GM23338 (cell line): ENCODE results near the gene CRACR2B. TPM values are rescaled to one million over a fixed set of nuclear protein-coding genes. Genes with fewer than 3 reads are reported as not detected.
A peak's percentile ranks its signal among the peaks of the same experiment; 100 is the strongest.

ENCODE experiments used
- ATAC-seq: fragments of 200-7000 bp; cut with Tn5 transposase; 3 replicates; pipeline ENCODE4 v1.9.1; 2020
- DNase-seq: peaks from one replicate; pipeline ENCODE4 v3.0.0-alpha.2; 2015; ENCODE audit warnings: low spot score
- H2AFZ ChIP-seq: fragments of 200-600 bp; sonication (generic); 2 replicates; pipeline ENCODE4 v1.8.0; 2016; ENCODE audit warnings: antibody characterized with exemption, mild to moderate bottlenecking, moderate library complexity
- H3F3A ChIP-seq: fragments of 200-600 bp; sonication (generic); replicated peaks from 2 replicates; pipeline ENCODE4 v1.8.0; 2017; ENCODE audit warnings: antibody characterized with exemption, mixed run types, low read depth
- H3K27ac ChIP-seq: fragments of 200-600 bp; sonication (generic); 2 replicates; pipeline ENCODE4 v1.6.1; 2016; ENCODE audit warnings: low read depth
- H3K27me3 ChIP-seq: fragments of 200-600 bp; sonication (generic); 2 replicates; pipeline ENCODE4 v1.8.0; 2016; ENCODE audit warnings: mild to moderate bottlenecking, mixed run types, moderate library complexity; ENCODE audit not compliant: insufficient read depth
- H3K36me3 ChIP-seq: fragments of 200-600 bp; sonication (generic); 2 replicates; pipeline ENCODE4 v1.8.0; 2016; ENCODE audit warnings: mild to moderate bottlenecking; ENCODE audit not compliant: insufficient read depth
- H3K4me1 ChIP-seq: fragments of 200-600 bp; sonication (generic); 2 replicates; pipeline ENCODE4 v1.8.0; 2016; ENCODE audit warnings: mild to moderate bottlenecking, moderate library complexity; ENCODE audit not compliant: insufficient read depth
- H3K4me2 ChIP-seq: fragments of 200-600 bp; sonication (generic); 2 replicates; pipeline ENCODE4 v1.7.1; 2017; ENCODE audit warnings: mixed run types
- H3K4me3 ChIP-seq: fragments of 200-600 bp; sonication (generic); 2 replicates; pipeline ENCODE4 v1.6.1; 2016; ENCODE audit warnings: mixed run types
- H3K79me2 ChIP-seq: fragments of 200-600 bp; sonication (generic); replicated peaks from 2 replicates; pipeline ENCODE4 v1.8.0; 2017; ENCODE audit warnings: mild to moderate bottlenecking; ENCODE audit not compliant: insufficient read depth
- H3K9me2 ChIP-seq: fragments of 200-600 bp; sonication (generic); 2 replicates; pipeline ENCODE4 v1.8.0; 2017; ENCODE audit not compliant: insufficient read depth
- H4K20me1 ChIP-seq: fragments of 200-600 bp; sonication (generic); replicated peaks from 2 replicates; pipeline ENCODE4 v1.8.0; 2017; ENCODE audit warnings: mild to moderate bottlenecking; ENCODE audit not compliant: insufficient read depth
- H3K27ac Mint-ChIP-seq: 2 replicates; pipeline ENCODE4 v1.8.0; 2020; ENCODE audit warnings: inconsistent platforms, mild to moderate bottlenecking, moderate library complexity, mixed read lengths
- H3K27me3 Mint-ChIP-seq: 3 replicates; pipeline ENCODE4 v1.8.0; 2022; ENCODE audit warnings: low read depth, mild to moderate bottlenecking, moderate library complexity, mixed read lengths, inconsistent platforms; ENCODE audit not compliant: insufficient read depth, poor library complexity
- H3K36me3 Mint-ChIP-seq: 3 replicates; pipeline ENCODE4 v1.8.0; 2021; ENCODE audit warnings: low read depth, mild to moderate bottlenecking, inconsistent platforms, moderate library complexity, mixed read lengths
- H3K4me1 Mint-ChIP-seq: 3 replicates; pipeline ENCODE4 v1.8.0; 2020; ENCODE audit warnings: mild to moderate bottlenecking, inconsistent platforms, mixed read lengths
- H3K4me3 Mint-ChIP-seq: 3 replicates; pipeline ENCODE4 v1.8.0; 2021; ENCODE audit warnings: moderate library complexity, mild to moderate bottlenecking, inconsistent platforms, mixed read lengths
- H3K9me3 Mint-ChIP-seq: 3 replicates; pipeline ENCODE4 v1.8.0; 2020; ENCODE audit warnings: moderate library complexity, mild to moderate bottlenecking, inconsistent platforms, mixed read lengths
- CREB1 ChIP-seq: fragments of 250-450 bp; sonication (Bioruptor Pico); IDR thresholded peaks from 2 replicates; pipeline ENCODE4 v1.5.0; 2020; ENCODE audit warnings: low read depth, mild to moderate bottlenecking, moderate library complexity
- CTCF ChIP-seq, 2 experiments: fragments of 200-600 bp in 1 of 2; sonication (generic) in 1 of 2; conservative IDR thresholded peaks; 2 replicates each; pipeline versions ENCODE4 v1.5.1 to v1.6.1; 2016 to 2017; ENCODE audit warnings: antibody characterized with exemption in 2 of 2, low read depth in 2 of 2, mild to moderate bottlenecking in 2 of 2, moderate library complexity in 1 of 2
- ETS1 ChIP-seq: IDR thresholded peaks from 2 replicates; pipeline ENCODE4 v1.6.1; 2016; ENCODE audit warnings: antibody characterized with exemption
- EZH2 ChIP-seq: fragments of 200-600 bp; sonication (generic); IDR thresholded peaks from one replicate; pipeline ENCODE4 v1.8.0; 2017; ENCODE audit warnings: antibody characterized with exemption, mild to moderate bottlenecking, low read depth; ENCODE audit not compliant: unreplicated experiment
- EZH2phosphoT487 ChIP-seq: fragments of 200-600 bp; sonication (generic); IDR thresholded peaks from one replicate; pipeline ENCODE4 v1.8.1; 2018; ENCODE audit warnings: antibody characterized with exemption; ENCODE audit not compliant: unreplicated experiment
- JUNB ChIP-seq: IDR thresholded peaks from one replicate; pipeline ENCODE4 v1.6.1; 2016; ENCODE audit warnings: antibody characterized with exemption; ENCODE audit not compliant: unreplicated experiment
- NANOG ChIP-seq: IDR thresholded peaks from 2 replicates; pipeline ENCODE4 v1.6.1; 2016; ENCODE audit warnings: antibody characterized with exemption, borderline replicate concordance
- POLR2AphosphoS5 ChIP-seq: IDR thresholded peaks from 2 replicates; pipeline ENCODE4 v1.6.1; 2016; ENCODE audit warnings: antibody characterized with exemption, low read depth
- REST ChIP-seq: IDR thresholded peaks from one replicate; pipeline ENCODE4 v1.6.1; 2018; ENCODE audit warnings: antibody characterized with exemption; ENCODE audit not compliant: unreplicated experiment
- STAT1 ChIP-seq: IDR thresholded peaks from one replicate; pipeline ENCODE4 v1.6.1; 2016; ENCODE audit warnings: antibody characterized with exemption; ENCODE audit not compliant: unreplicated experiment
- ZNF114 ChIP-seq: fragments of 250-450 bp; sonication (Bioruptor Pico); IDR thresholded peaks from 2 replicates; pipeline ENCODE4 v1.5.0; 2020; ENCODE audit warnings: mild to moderate bottlenecking, moderate library complexity
- ZNF331 ChIP-seq: fragments of 250-450 bp; sonication (Bioruptor Pico); IDR thresholded peaks from 2 replicates; pipeline ENCODE4 v1.5.0; 2020; ENCODE audit warnings: low read depth, mild to moderate bottlenecking, moderate library complexity
- ZNF462 ChIP-seq: fragments of 250-450 bp; sonication (Bioruptor Pico); IDR thresholded peaks from 2 replicates; pipeline ENCODE4 v1.5.0; 2020; ENCODE audit warnings: mild to moderate bottlenecking, moderate library complexity
- polyA plus RNA-seq: library from polyadenylated mRNA; unstranded; fragments of >200 nt; fragmentation: Nextera tagmentation; extraction: Ambion mirVana; gene quantifications from 2 replicates; pipeline ENCODE4 v1.2.1, GENCODE V29; 2016
- total RNA-seq: library from RNA; depleted of rRNA; stranded (reverse); fragments of >200 nt; shearing (Covaris generic); gene quantifications from 2 replicates; pipeline ENCODE4 v1.2.3, GENCODE V29; 2014

CRACR2B gene
- total and polyA plus RNA-seq, 2 experiments from 2014 or later: 55.9 to 64.1 TPM

- TF ChIP-seq CREB1 (no peak), EZH2phosphoT487 (no peak), REST (no peak), JUNB (no peak), NANOG (no peak), ZNF462 (CRISPR knock-in tag) (no peak), CTCF (conservative IDR thresholded peaks at IDR 0.05; ENCODE audit: low read depth in 2 of 2) (no peak), ZNF114 (CRISPR knock-in tag) (no peak), ZNF331 (no peak), ETS1 (no peak), POLR2AphosphoS5 (no peak; the same call in 1 of the 2 replicates), STAT1 (no peak), EZH2 (no peak)
- peaks cover 24% of the 10 kb centered on the region; the same call in 1 of the 2 replicates for H3F3A ChIP-seq
- peaks cover 27% of the 10 kb centered on the region for H3K27me3 ChIP-seq
- peak overlapping the region; percentile 89 for H3K4me3 ChIP-seq
- Mint-ChIP-seq H3K4me1 (peaks cover 33% of the 10 kb centered on the region), H3K9me3 (no peaks in the 10 kb centered on the region), H3K36me3 (peaks cover 13% of the 10 kb centered on the region; the same call in 2 of the 3 replicates), H3K4me3 (peak overlapping the region; percentile 73), H3K27me3 (peaks cover 44% of the 10 kb centered on the region), H3K27ac (no peak overlapping the region)
- peak overlapping the region; percentile 93 for H3K4me2 ChIP-seq
- DNase-seq: peak; percentile 62
- ATAC-seq: no peak
- H3K79me2 ChIP-seq: 0 out of 2 replicates have a peak, but pooled peaks cover 5% of the 10 kb centered on the region
- H3K9me2 ChIP-seq: no peaks in the 10 kb centered on the region
- no peak overlapping the region for H3K27ac ChIP-seq
- H2AFZ ChIP-seq: no peak overlapping the region
- H4K20me1 ChIP-seq: peaks cover 14% of the 10 kb centered on the region; the same call in 1 of the 2 replicates
- H3K4me1 ChIP-seq: peaks cover 22% of the 10 kb centered on the region
- no peaks in the 10 kb centered on the region for H3K36me3 ChIP-seq
Measured at GRCh38 chr11:833849-834311, 6.2 kb downstream of the CRACR2B start.
